ENCODE measurements around the gene DST.

GRCh38 chr6:56555438-56555872 is 87.2 kb downstream of the DST start:
- TF ChIP-seq CTCF (IDR thresholded peaks at IDR 0.05) (no peak), POLR2A (IDR thresholded peaks at IDR 0.05; ENCODE audit: low read depth) (no peak), POLR2AphosphoS5 (IDR thresholded peaks at IDR 0.05) (no peak)

Measured in esophagus muscularis mucosa (tissue), 3 donors.